ENCODE data around the gene B4GALT5. TPM values are rescaled to one million over a fixed set of nuclear protein-coding genes. Genes with fewer than 3 reads are reported as not detected.
A peak's percentile ranks its signal among the peaks of the same experiment; 100 is the strongest.

Gene B4GALT5
- polyA plus RNA-seq, 2 of the 4 experiments (the other 2 are of a cell fraction): 84.0 to 88.7 TPM

- Histone ChIP-seq H3K4me2 (peak overlapping the region; percentile 5; the same call in 1 of the 3 replicates), H3K4me1 (peaks cover 46% of the 10 kb centered on the region), H3K4me3 (no peak overlapping the region), H3K9me3 (no peaks in the 10 kb centered on the region), H3K27ac (peak overlapping the region in 1 of 2 experiments; percentile 59; a peak in 2 of 6 replicates)
- ATAC-seq: peak in 1 of 2 experiments; percentile 50; a peak in 3 of 6 replicates
- POLR2A ChIA-PET: no interaction called here
- FAIRE-seq: no peak
- DNase-seq (ENCODE audit: low read depth in 1 of 2, low spot score in 1 of 2): peak in 1 of 2 experiments; percentile 46
- 64% methylated on average over 6 of the region's 6 CpGs for WGBS (ENCODE audit: missing lambda C conversion rate)
- CTCF ChIA-PET: interaction anchor here (0.9 to 1.4 kb wide), 3 partner anchors 28 to 241 kb away, joined by 3 to 6 read pairs (median 4); no protein-coding TSS in a partner anchor
- TF ChIP-seq REST (IDR thresholded peaks at IDR 0.05) (no peak), PHF8 (IDR thresholded peaks at IDR 0.05; ENCODE audit: borderline replicate concordance, low read depth) (no peak), RCOR1 (IDR thresholded peaks at IDR 0.05; ENCODE audit: low read depth, low read length) (no peak), ZFP36 (IDR thresholded peaks at IDR 0.05; ENCODE audit: borderline replicate concordance, partially characterized antibody) (no peak), PBX3 (IDR thresholded peaks at IDR 0.05) (no peak)
Measured at GRCh38 chr20:49647550-49647949, 66.1 kb downstream of the B4GALT5 start.

GRCh38 chr20:49646528-49646927 is 67.2 kb downstream of the B4GALT5 start:
- TF ChIP-seq POLR2AphosphoS2 (conservative IDR thresholded peaks at IDR 0.05; ENCODE audit: low read length) (no peak), ATOH8 (CRISPR knock-in tag; IDR thresholded peaks at IDR 0.05; ENCODE audit: low read depth) (no peak), RARB (CRISPR knock-in tag; IDR thresholded peaks at IDR 0.05) (no peak), CHD4 (IDR thresholded peaks at IDR 0.05; ENCODE audit: borderline replicate concordance) (no peak), RFX5 (IDR thresholded peaks at IDR 0.05) (no peak), MAZ (IDR thresholded peaks at IDR 0.05; ENCODE audit: borderline replicate concordance, low read depth, low read length) (no peak), GATA3 (IDR thresholded peaks at IDR 0.05; ENCODE audit: borderline replicate concordance) (no peak), CEBPB (IDR thresholded peaks at IDR 0.05) (no peak), CHD2 (IDR thresholded peaks at IDR 0.05; ENCODE audit: low read length, partially characterized antibody) (no peak), ELK1 (IDR thresholded peaks at IDR 0.05; ENCODE audit: low read depth, low read length) (no peak), PBX3 (IDR thresholded peaks at IDR 0.05) (no peak), RAD21 (conservative IDR thresholded peaks at IDR 0.05 in 1 of 2, IDR thresholded peaks at IDR 0.05 in 1 of 2) (no peak), HEYL (CRISPR knock-in tag; IDR thresholded peaks at IDR 0.05) (no peak), TFCP2L1 (CRISPR knock-in tag; IDR thresholded peaks at IDR 0.05) (no peak), BCL3 (IDR thresholded peaks at IDR 0.05) (no peak), TP53 (CRISPR knock-in tag; IDR thresholded peaks at IDR 0.05) (no peak), KDM5A (IDR thresholded peaks at IDR 0.05) (no peak), E2F6 (IDR thresholded peaks at IDR 0.05; ENCODE audit: borderline replicate concordance, low read depth) (no peak), ZSCAN20 (CRISPR knock-in tag; IDR thresholded peaks at IDR 0.05) (no peak), JUN (IDR thresholded peaks at IDR 0.05) (no peak)
- CTCF ChIA-PET: interaction anchor here (0.9 to 1.5 kb wide), 4 partner anchors 12 to 38 kb away, joined by 3 to 6 read pairs (median 4); no protein-coding TSS in a partner anchor
- Histone ChIP-seq H3K4me3 (no peak overlapping the region), H3K4me1 (peaks cover 52% of the 10 kb centered on the region), H3K4me2 (no peak overlapping the region), H3K27ac (peak overlapping the region in 1 of 2 experiments; percentile 59; a peak in 3 of 6 replicates), H3K9me3 (no peaks in the 10 kb centered on the region)
- ATAC-seq (peak in 1 of 2 experiments; percentile 14; a peak in 2 of 6 replicates), DNase-seq (ENCODE audit: low read depth in 1 of 2, low spot score in 1 of 2) (no peak), FAIRE-seq (no peak)
- POLR2A ChIA-PET: no interaction called here
- WGBS (ENCODE audit: missing lambda C conversion rate): 70% methylated on average over 2 of the region's 2 CpGs

All from A549 (cell line).